Measurements from ENCODE around the gene APLP2.
A peak's percentile ranks its signal among the peaks of the same experiment; 100 is the strongest.

Gene APLP2

DNA sequence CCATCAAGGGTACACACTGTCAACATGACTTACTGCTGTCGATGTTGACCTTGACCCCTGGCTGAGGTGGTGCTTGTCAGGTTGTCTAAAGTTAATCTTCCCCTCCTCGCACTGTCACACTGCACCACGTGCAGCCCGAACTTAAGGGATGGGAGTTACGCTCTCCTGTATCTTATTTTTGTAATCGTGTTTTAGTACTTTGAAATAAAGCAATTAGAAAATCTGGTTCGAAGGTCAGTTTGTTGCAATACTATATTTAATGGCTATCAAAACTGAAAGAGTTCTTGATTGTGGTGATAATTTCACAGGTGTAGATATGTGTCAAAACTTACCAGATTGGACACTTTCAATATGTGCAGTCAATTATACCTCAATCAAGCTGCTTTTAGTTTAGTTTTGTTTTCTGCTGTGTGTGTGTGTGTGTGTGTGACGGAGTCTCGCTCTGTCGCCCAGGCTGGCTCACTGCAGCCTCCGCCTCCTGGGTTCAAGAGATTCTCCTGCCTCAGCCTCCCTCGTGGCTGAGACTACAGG is 79.2 kb downstream of the APLP2 start:
- no peak for ATAC-seq (replicated peaks; ENCODE audit: extremely low read depth, poor library complexity, severe bottlenecking)
- no peak for DNase-seq (ENCODE audit: low spot score in 2 of 2)
- H3K4me3 Mint-ChIP-seq, result no peak overlapping the region

DNA sequence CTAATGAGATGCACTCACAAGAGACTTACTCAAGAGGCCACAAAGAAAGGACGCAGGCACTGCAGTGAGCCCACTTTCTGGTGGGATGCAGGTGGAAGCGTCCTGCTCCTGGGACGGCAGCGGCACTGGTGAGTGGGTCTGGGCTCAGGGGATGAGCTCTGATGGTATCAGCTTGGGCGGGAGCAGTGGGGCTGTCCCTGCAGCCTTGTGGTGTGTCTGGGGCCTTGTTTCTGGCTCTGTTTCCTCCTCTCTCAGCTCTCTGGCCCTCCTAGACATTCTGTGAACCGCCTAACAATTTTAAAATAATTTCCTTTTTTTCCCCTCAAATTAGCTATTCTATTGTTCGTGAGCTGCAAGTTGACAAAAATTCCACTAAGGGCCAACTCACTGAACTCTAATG is 81.1 kb downstream of the APLP2 start:
- peaks cover 21% of the 10 kb centered on the region for H3K27me3 Mint-ChIP-seq
- H3K36me3 Mint-ChIP-seq (ENCODE audit: insufficient read depth), result no peaks in the 10 kb centered on the region
- ATAC-seq (replicated peaks; ENCODE audit: extremely low read depth, poor library complexity, severe bottlenecking), result no peak
- no peak overlapping the region for H3K4me3 Mint-ChIP-seq
- no peak for DNase-seq (ENCODE audit: low spot score in 2 of 2)
- peaks cover 7% of the 10 kb centered on the region for H3K4me1 Mint-ChIP-seq
- H3K27ac Mint-ChIP-seq (ENCODE audit: low read depth), result no peak overlapping the region
- no peaks in the 10 kb centered on the region for H3K9me3 Mint-ChIP-seq

More for the DNA sequence above, 79.2 kb downstream of the APLP2 start:
- H3K27ac Mint-ChIP-seq (ENCODE audit: low read depth), result peak overlapping the region; percentile 62
- H3K36me3 Mint-ChIP-seq (ENCODE audit: insufficient read depth), result peaks cover 5% of the 10 kb centered on the region
- H3K4me1 Mint-ChIP-seq, result peaks cover 7% of the 10 kb centered on the region
- H3K27me3 Mint-ChIP-seq, result peaks cover 7% of the 10 kb centered on the region
- no peaks in the 10 kb centered on the region for H3K9me3 Mint-ChIP-seq

DNA sequence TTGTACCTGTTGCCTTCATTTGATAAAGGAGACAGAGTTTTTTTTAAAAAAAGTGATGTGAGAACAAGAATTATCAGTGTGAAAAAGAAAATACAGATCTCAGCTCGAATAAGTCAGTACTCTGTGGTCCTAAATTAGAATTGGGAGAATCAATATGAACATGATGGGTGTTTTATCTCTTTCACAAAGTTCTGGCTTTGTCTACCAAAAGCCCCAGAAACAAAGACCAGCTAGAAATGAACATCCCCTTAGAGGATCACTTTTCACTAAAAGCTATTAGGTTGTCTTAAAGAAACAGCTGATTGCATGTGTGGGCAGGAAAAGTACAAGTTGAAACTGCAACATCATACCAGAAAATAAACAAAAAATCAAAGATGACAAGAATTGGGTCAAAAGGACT is 81.5 kb downstream of the APLP2 start:
- Mint-ChIP-seq H3K4me3 (no peak overlapping the region), H3K27me3 (peaks cover 25% of the 10 kb centered on the region), H3K36me3 (ENCODE audit: insufficient read depth) (no peaks in the 10 kb centered on the region), H3K9me3 (no peaks in the 10 kb centered on the region), H3K4me1 (peaks cover 7% of the 10 kb centered on the region), H3K27ac (ENCODE audit: low read depth) (no peak overlapping the region)
- no peak for DNase-seq (ENCODE audit: low spot score in 2 of 2)
- ATAC-seq (replicated peaks; ENCODE audit: extremely low read depth, poor library complexity, severe bottlenecking), result no peak

DNA sequence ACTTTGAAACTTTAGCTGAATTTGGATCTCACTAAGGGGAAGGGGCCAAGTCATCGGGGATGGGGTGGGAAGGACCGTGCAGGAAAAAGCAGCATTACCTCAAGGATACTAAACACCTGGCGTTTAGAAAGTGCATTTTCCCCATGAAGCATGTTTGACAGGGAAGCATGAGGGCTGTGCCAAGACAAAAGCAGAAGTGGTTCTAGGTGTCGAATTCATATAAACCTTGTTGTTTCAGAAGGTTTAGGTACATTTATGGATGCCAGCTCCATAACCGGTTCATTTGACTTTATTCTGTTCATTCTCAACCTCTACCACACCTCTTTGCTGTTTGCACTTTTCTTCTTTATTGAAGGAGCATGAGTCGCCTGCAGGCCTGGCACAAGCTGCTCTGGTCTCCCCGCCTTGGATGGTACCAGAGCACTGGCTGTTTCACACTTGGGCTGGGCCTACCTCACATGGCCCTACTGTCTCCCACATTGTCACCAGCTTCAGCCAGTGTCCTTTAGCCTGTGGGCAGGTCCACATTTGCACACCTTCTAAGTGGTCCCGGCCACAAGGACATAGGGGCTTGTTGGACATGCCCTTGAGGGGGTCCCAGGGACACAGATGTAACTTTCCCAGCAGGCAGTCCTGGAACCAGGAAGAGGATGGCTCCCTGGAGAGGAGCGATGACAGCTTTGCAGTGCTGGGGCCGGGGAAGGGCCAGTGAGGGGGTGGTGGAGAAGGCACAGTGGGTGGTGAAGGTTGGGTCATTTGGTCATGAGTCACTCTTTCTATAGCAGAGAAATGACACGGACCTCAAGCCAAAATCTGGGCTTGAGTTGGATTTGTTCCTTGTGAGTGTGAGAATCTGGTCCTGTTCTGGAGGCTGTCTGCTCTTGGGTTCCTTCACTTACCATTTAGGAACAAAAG is 86.7 kb downstream of the APLP2 start:
- DNase-seq (ENCODE audit: low spot score in 2 of 2) (no peak), ATAC-seq (replicated peaks; ENCODE audit: extremely low read depth, poor library complexity, severe bottlenecking) (no peak)
- Mint-ChIP-seq H3K27me3 (peaks cover 71% of the 10 kb centered on the region), H3K9me3 (no peaks in the 10 kb centered on the region), H3K4me3 (no peak overlapping the region), H3K36me3 (ENCODE audit: insufficient read depth) (no peaks in the 10 kb centered on the region), H3K4me1 (peaks cover 10% of the 10 kb centered on the region), H3K27ac (ENCODE audit: low read depth) (no peak overlapping the region)

DNA sequence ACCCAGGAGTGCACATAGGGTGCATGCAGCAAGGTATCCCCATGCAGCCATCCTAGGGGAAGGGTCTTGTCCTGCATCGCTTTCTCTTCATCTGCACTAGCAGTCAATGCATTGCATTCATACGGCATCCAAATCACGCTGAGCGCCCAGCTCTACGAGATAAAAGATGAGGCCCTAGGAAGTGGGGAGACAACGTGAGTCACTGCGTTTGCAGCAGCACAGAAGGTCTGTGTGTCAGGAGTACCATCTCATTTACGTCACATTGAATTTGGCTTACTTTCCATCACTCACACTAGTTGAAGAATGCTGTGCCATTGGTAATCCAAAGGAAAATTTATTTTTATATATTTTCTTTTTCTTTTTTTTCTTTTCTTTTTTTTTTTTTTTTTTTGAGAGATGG is 87.4 kb downstream of the APLP2 start:
- Mint-ChIP-seq H3K4me1 (peaks cover 14% of the 10 kb centered on the region), H3K4me3 (no peak overlapping the region), H3K27ac (ENCODE audit: low read depth) (no peak overlapping the region), H3K27me3 (peaks cover 73% of the 10 kb centered on the region), H3K9me3 (no peaks in the 10 kb centered on the region), H3K36me3 (ENCODE audit: insufficient read depth) (no peaks in the 10 kb centered on the region)
- no peak for DNase-seq (ENCODE audit: low spot score in 2 of 2)
- ATAC-seq (replicated peaks; ENCODE audit: extremely low read depth, poor library complexity, severe bottlenecking), result no peak

DNA sequence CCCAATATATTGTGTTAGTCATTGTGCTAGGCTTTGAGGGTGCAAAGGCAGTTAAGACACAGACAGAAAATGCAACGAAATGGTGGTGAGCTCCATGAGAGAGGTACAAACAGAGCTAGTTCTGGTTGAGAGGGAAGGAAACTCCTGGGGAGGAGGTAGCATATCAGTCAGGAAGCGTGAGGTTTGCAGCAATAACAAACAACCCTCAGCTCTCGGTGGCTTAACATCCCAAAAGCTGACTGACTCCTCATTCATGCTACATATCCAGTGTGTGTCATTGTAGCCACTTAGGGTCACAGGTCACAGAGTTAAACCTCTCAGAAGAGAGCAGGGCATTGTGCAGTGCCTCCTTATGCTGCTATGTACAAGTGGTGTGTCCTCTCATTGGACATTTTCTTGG is 88.1 kb downstream of the APLP2 start:
- Mint-ChIP-seq H3K4me1 (peaks cover 14% of the 10 kb centered on the region), H3K27me3 (peaks cover 79% of the 10 kb centered on the region), H3K27ac (ENCODE audit: low read depth) (no peak overlapping the region), H3K9me3 (no peaks in the 10 kb centered on the region), H3K36me3 (ENCODE audit: insufficient read depth) (no peaks in the 10 kb centered on the region), H3K4me3 (no peak overlapping the region)
- DNase-seq (ENCODE audit: low spot score in 2 of 2), result no peak
- ATAC-seq (replicated peaks; ENCODE audit: extremely low read depth, poor library complexity, severe bottlenecking), result no peak

DNA sequence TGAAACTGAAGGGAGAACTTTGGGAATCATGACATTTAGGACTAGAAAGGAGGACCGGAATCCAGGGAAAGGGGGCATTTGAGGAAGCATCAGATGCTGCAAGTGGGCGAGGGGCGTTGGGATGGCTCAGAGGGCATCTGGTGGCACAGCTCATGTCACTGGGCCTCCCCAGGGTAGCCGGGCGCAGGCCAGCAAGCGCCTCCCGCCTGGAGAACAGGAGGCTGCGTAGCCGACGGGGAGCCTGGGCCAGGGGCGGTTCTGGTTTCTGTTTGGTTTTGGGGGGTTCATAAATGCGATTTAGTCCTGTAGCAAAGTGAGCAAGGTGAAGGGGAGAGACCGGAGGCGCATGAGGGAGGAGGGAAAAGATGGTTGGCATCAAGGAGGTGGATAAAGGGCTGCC is 89.4 kb downstream of the APLP2 start:
- no peak for ATAC-seq (replicated peaks; ENCODE audit: extremely low read depth, poor library complexity, severe bottlenecking)
- Mint-ChIP-seq H3K4me1 (peaks cover 14% of the 10 kb centered on the region), H3K9me3 (no peaks in the 10 kb centered on the region), H3K27ac (ENCODE audit: low read depth) (no peak overlapping the region), H3K4me3 (peak overlapping the region; percentile 40), H3K36me3 (ENCODE audit: insufficient read depth) (no peaks in the 10 kb centered on the region), H3K27me3 (peaks cover 92% of the 10 kb centered on the region)
- no peak for DNase-seq (ENCODE audit: low spot score in 2 of 2)

DNA sequence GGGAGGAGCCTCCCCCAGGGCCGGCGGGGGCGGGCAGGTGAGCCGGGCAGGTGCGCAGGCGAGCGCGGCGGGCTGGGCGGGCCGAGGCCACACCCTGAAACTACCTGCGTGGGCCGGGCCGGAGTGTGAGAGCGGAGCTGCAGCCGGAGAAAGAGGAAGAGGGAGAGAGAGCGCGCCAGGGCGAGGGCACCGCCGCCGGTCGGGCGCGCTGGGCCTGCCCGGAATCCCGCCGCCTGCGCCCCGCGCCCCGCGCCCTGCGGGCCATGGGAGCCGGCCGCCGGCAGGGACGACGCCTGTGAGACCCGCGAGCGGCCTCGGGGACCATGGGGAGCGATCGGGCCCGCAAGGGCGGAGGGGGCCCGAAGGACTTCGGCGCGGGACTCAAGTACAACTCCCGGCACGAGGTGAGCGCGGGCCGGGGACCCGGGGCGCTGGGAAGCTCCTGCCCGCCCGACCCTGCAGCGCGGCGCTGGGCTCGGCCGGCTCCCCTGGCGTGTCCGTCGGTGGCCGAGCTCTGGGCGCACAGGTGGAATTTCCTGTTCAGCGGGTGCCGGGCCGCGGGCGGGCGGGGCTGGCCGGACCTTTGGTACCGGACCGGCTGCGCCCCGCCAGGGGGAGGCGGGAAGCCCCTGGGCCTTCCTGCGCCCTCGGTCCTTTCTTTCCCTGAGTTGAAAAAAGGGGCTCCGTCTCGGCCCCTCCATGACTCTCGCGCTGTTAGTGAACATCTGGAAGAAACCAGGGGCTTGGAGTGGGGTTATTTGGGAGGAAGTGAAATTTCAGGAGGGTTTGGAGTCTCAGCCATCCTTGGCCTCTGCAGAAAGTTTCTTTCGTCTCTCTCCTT is 90.2 kb downstream of the APLP2 start, which contains the start of gene ST14:
Gene ST14, plus strand, starts transcription at position 126 of the 841 bp plus-strand sequence. Its CDS starts 198 bp downstream, at position 324.
- DNase-seq (ENCODE audit: low spot score in 2 of 2) (no peak), ATAC-seq (replicated peaks; ENCODE audit: extremely low read depth, poor library complexity, severe bottlenecking) (peak; percentile 14)
- Mint-ChIP-seq H3K27ac (ENCODE audit: low read depth) (no peak within 1 kb of the TSS), H3K4me1 (peaks cover 14% of the 10 kb centered on the region), H3K36me3 (ENCODE audit: insufficient read depth) (no peaks in the 10 kb centered on the region), H3K9me3 (no peaks in the 10 kb centered on the region), H3K4me3 (peak within 1 kb of the TSS; percentile 40), H3K27me3 (peaks cover 88% of the 10 kb centered on the region)

DNA sequence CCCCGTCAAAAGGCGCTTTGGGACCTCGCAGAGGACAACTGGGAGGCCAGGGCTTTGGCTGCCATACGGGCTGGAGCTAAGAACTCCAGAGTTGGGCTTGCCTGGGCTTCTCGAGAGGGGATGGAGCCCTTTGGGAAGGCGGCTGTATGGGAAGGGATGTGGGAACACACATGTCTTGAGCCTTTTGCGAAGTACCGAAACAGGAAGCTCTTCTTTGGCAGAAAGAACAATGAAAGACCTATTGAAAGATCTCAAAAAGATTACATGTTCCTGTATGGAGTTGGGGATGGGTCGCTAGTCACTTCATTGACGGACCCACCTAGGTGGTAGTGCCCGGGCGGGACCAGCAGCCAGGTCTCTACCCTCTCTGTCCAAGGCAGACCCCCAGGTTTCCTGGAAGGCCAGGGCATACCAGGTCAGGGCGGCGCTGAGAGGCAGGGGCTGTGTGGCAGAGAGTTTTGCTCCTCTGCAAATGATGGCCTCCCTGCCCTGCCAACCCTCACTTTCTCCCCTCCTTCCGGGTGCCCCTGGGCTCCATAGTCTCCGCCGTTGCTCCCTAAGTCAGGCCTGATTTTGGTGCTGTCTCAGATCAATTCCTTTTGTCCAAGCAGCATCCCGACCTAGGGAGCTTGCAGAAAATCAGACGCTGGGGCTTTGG is 90.9 kb downstream of the APLP2 start:
- H3K27ac Mint-ChIP-seq (ENCODE audit: low read depth), result no peak overlapping the region
- DNase-seq (ENCODE audit: low spot score in 2 of 2) (no peak), ATAC-seq (replicated peaks; ENCODE audit: extremely low read depth, poor library complexity, severe bottlenecking) (no peak)
- peaks cover 14% of the 10 kb centered on the region for H3K4me1 Mint-ChIP-seq
- H3K4me3 Mint-ChIP-seq, result no peak overlapping the region
- no peaks in the 10 kb centered on the region for H3K36me3 Mint-ChIP-seq (ENCODE audit: insufficient read depth)
- H3K9me3 Mint-ChIP-seq, result no peaks in the 10 kb centered on the region
- H3K27me3 Mint-ChIP-seq, result peaks cover 90% of the 10 kb centered on the region

DNA sequence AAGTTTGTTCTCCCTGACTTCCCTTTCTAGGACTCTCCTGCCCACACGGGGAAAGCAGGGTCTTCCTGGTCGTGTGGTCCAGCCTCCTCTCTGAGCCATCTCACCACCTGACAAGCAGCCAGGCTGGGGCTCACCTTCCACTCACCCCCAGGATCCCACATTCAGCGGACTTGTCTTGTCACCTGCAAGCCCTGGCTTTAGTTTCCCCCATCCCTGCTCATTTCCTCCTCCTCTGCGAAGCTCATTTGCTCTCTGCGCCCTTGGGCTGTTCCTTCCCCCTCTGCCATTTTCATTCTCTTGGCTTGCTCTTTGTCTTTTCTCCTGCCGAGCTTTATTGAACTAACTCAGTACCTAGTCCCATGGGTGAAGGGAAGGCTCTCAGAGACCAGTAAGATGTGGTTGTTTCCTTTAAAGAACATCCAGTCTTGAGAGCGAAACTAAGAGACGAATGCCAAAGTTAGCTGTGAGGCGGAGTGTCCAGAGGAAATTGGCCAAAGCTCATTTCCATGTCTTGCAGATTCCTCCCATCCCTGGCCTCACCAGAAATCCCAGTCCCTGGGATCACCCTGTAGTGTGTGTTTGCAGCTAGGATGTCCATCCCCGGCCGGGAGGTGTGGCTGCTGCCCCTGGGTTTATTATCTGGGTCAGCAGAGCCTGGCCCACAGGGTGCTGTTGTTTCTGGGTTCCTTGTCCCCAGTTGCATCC is 91.9 kb downstream of the APLP2 start:
- no peaks in the 10 kb centered on the region for H3K9me3 Mint-ChIP-seq
- no peak overlapping the region for H3K27ac Mint-ChIP-seq (ENCODE audit: low read depth)
- H3K27me3 Mint-ChIP-seq, result peaks cover 90% of the 10 kb centered on the region
- peaks cover 14% of the 10 kb centered on the region for H3K4me1 Mint-ChIP-seq
- ATAC-seq (replicated peaks; ENCODE audit: extremely low read depth, poor library complexity, severe bottlenecking), result no peak
- DNase-seq (ENCODE audit: low spot score in 2 of 2), result no peak
- no peaks in the 10 kb centered on the region for H3K36me3 Mint-ChIP-seq (ENCODE audit: insufficient read depth)
- H3K4me3 Mint-ChIP-seq, result peak overlapping the region; percentile 2

DNA sequence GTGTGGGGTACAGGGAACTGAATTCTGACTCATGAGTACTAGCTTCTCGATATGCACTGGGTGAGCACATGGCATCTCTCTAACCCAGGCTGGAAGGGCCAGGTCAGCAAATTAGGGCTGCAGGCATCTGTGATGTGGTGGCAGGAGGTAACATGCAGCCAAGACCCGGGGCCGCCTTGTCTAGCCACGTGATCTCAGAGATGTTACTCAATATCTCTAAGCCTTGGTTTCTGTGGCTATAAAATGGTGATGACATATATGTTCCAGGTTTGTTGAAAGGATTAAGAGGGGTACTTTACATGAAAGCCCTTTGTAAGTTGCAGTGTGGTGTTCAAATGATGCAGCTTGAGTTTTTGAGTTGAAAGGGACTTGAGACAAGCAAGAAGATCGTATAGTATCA is 93.0 kb downstream of the APLP2 start:
- DNase-seq (ENCODE audit: low spot score in 2 of 2) (no peak), ATAC-seq (replicated peaks; ENCODE audit: extremely low read depth, poor library complexity, severe bottlenecking) (no peak)
- no peaks in the 10 kb centered on the region for H3K9me3 Mint-ChIP-seq
- H3K27ac Mint-ChIP-seq (ENCODE audit: low read depth), result no peak overlapping the region
- H3K36me3 Mint-ChIP-seq (ENCODE audit: insufficient read depth), result no peaks in the 10 kb centered on the region
- no peak overlapping the region for H3K4me3 Mint-ChIP-seq
- peaks cover 90% of the 10 kb centered on the region for H3K27me3 Mint-ChIP-seq
- H3K4me1 Mint-ChIP-seq, result peaks cover 14% of the 10 kb centered on the region

Data from central memory CD8-positive, alpha-beta T cell (primary cell).